Brain microvascular endothelial cell (primary cell): ENCODE data around the gene ADARB2.
"Not testable (repeated sequence)": the region's sequence is repeated elsewhere in the genome, so short reads cannot be mapped to it uniquely, and the experiment has no call there.

Experiments
- DNase-seq: peaks from one replicate; pipeline ENCODE4 v3.0.0-alpha.2; 2020
- H3K27ac ChIP-seq: fragments of 250-450 bp; sonication (Bioruptor Pico); 2 replicates; pipeline ENCODE4 v1.5.1; 2020; ENCODE audit warnings: mild to moderate bottlenecking, moderate library complexity
- H3K27me3 ChIP-seq: fragments of 250-450 bp; sonication (Bioruptor Pico); replicated peaks from 2 replicates; pipeline ENCODE4 v1.5.1; 2020; ENCODE audit warnings: mild to moderate bottlenecking
- H3K36me3 ChIP-seq: fragments of 250-450 bp; sonication (Bioruptor Pico); replicated peaks from 2 replicates; pipeline ENCODE4 v1.5.1; 2020; ENCODE audit warnings: mild to moderate bottlenecking
- H3K4me3 ChIP-seq: 2 replicates; pipeline ENCODE4 v1.5.1; 2011; ENCODE audit warnings: low read depth, mild to moderate bottlenecking, control low read depth, low read length, moderate library complexity
- in situ Hi-C: cut with HindIII; loops from 2 replicates; pipeline ENCODE4 v1.10.0; 2017; ENCODE audit warnings: low sequenced_read_pairs, low pct_ligation_motif_present
- TF ChIP-seq, protein P1 (sequence below): IDR thresholded peaks from 2 replicates; pipeline ENCODE4 v1.5.1; 2011; ENCODE audit warnings: low read depth, mild to moderate bottlenecking, moderate library complexity, low read length, control low read depth, inconsistent platforms; ENCODE audit errors: missing control alignments

Gene ADARB2

DNA sequence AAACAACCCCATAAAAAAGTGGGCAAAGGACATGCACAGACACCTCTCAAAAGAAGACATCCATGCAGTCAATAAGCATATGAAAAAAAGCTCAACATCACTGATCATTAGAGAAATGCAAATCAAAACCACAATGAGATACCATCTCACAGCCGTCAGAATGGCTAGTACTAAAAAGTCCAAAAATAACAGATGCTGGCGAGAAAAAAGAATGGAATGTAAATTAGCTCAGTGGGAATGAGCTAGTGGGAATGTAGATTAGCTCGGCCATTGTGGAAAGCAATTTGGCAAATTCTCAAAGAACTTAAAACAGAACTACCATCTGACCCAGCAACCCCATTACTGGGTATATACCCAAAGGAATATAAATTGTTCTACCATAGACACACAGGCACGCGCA is 394.1 kb downstream of the ADARB2 start:
- in situ Hi-C loops, result no loop called here
- no peak overlapping the region for H3K27ac ChIP-seq
- H3K27me3 ChIP-seq, result no peaks in the 10 kb centered on the region
- H3K4me3 ChIP-seq, result no peak overlapping the region
- H3K36me3 ChIP-seq, result no peaks in the 10 kb centered on the region
- no peak for DNase-seq
- TF ChIP-seq, protein P1, sequence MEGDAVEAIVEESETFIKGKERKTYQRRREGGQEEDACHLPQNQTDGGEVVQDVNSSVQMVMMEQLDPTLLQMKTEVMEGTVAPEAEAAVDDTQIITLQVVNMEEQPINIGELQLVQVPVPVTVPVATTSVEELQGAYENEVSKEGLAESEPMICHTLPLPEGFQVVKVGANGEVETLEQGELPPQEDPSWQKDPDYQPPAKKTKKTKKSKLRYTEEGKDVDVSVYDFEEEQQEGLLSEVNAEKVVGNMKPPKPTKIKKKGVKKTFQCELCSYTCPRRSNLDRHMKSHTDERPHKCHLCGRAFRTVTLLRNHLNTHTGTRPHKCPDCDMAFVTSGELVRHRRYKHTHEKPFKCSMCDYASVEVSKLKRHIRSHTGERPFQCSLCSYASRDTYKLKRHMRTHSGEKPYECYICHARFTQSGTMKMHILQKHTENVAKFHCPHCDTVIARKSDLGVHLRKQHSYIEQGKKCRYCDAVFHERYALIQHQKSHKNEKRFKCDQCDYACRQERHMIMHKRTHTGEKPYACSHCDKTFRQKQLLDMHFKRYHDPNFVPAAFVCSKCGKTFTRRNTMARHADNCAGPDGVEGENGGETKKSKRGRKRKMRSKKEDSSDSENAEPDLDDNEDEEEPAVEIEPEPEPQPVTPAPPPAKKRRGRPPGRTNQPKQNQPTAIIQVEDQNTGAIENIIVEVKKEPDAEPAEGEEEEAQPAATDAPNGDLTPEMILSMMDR, result no peak

DNA sequence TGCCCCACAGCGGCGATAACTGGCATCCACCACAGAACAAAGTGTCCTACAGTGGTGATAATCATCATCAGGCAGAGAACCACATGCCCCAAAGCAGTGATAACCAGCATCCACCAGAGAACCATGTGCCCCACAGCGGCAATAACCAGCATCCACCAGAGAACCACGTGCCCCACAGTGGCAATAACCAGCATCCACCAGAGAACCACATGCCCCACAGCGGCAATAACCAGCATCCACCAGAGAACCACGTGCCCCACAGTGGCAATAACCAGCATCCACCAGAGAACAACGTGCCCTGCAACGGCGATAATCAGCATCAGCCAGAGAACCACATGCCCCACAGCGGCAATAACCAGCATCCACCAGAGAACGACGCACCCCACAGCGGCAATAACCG is 396.3 kb downstream of the ADARB2 start:
- H3K27me3 ChIP-seq, H3K4me3 ChIP-seq, H3K36me3 ChIP-seq, DNase-seq, H3K27ac ChIP-seq, in situ Hi-C loops: not testable (repeated sequence)

DNA sequence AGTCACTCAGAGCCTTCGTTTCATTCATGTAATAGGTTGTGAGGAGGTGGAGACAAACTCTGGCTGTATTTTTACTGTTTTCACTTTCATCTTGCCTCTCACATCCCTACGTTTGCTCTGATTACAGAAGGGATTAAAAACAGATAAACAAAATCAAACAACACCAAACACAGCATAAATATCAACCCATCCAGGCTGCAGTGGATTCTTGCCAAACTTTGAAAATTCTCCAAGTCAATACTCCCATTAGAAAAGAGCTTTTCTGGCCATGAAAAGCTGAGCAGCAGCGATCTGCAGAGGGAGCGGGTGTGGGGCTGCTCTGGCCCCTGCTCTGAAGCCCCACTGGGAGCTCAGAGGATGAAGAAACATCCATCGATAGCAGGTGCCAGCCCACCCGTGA is 397.9 kb downstream of the ADARB2 start:
- H3K27ac ChIP-seq, result no peak overlapping the region
- no peaks in the 10 kb centered on the region for H3K36me3 ChIP-seq
- no peak overlapping the region for H3K4me3 ChIP-seq
- TF ChIP-seq, protein P1, result no peak
- in situ Hi-C loops, result no loop called here
- DNase-seq, result no peak
- H3K27me3 ChIP-seq, result no peaks in the 10 kb centered on the region

DNA sequence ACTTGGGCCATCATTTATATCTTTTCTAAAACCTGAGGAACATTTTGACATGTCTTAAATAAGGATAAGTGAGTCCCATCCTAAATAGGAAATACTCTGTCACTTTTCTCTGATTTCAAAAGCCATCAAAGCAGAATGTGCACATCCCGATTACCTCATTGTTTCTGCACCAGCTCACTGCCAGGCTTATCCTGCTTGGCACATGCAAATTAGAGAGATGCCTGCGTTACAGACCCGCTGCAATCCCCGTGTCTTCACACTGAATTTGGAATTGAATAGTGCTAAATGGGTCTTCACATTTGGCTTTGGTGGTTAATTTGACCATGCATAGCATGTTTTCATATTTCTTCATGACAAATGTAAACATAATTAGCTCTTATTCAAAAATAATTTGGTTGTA is 401.7 kb downstream of the ADARB2 start:
- in situ Hi-C loops, result no loop called here
- TF ChIP-seq, protein P1, result no peak
- DNase-seq, result no peak

DNA sequence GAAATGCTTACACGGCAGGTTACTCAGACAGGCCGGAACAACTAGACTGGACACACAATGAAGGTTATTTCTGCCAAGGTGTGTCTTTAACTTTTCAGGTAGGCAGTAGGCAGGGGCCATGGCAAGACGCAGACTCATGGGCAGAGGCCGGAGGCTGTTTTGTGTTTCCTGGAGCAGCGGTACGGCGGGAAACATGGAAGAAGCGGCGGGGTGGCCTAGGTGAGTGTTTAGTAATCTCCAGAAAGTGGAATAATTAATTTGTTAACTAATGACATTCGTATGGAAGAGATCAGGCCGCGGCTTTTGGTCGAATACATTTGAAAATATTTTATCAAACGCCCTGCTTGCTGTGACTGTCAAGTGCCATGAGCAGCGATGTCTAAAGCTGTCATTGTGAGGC is 403.3 kb downstream of the ADARB2 start:
- Histone ChIP-seq H3K27ac (no peak overlapping the region), H3K4me3 (no peak overlapping the region), H3K27me3 (no peaks in the 10 kb centered on the region), H3K36me3 (no peaks in the 10 kb centered on the region)
- DNase-seq, result no peak
- in situ Hi-C loops, result no loop called here
- TF ChIP-seq, protein P1, result no peak

More for the DNA sequence above, 401.7 kb downstream of the ADARB2 start:
- Histone ChIP-seq H3K36me3 (no peaks in the 10 kb centered on the region), H3K27me3 (no peaks in the 10 kb centered on the region), H3K4me3 (no peak overlapping the region), H3K27ac (no peak overlapping the region)

DNA sequence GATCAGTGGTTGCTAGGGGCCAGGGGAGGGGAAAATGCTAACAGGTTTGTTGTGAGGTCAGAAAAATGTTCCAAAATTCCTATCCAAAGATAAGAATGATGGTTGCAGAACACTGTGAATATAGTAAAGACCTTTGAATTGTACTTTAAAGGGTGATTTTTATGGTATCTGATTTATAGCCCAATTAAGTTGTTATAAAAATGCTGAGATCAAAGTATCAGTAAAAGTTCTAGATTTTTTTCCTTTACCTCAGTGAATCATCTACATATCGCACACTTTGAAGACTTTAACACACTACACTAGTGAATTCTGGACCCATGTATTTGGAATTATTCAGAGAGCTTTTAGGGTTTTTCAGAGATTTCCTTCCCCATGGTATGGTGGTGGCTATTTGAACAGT is 405.8 kb downstream of the ADARB2 start:
- no peak overlapping the region for H3K4me3 ChIP-seq

More for the DNA sequence above, 405.8 kb downstream of the ADARB2 start:
- Histone ChIP-seq H3K27ac (no peak overlapping the region), H3K36me3 (no peaks in the 10 kb centered on the region), H3K27me3 (no peaks in the 10 kb centered on the region)
- in situ Hi-C loops, result no loop called here
- TF ChIP-seq, protein P1, result no peak
- no peak for DNase-seq
